Activated naive CD8-positive, alpha-beta T cell treated with anti-CD3 and anti-CD28 coated beads, Interleukin-2, amount 50 U/mL, for 16 hours (primary cell): ENCODE data around the gene C10orf90.
"Not testable (repeated sequence)": the region's sequence is repeated elsewhere in the genome, so short reads cannot be mapped to it uniquely, and the experiment has no call there.

Experiments used
- DNase-seq: peaks from one replicate; pipeline ENCODE4 v3.0.0-alpha.2; 2020; ENCODE audit warnings: low read depth, low spot score

Gene C10orf90

DNA sequence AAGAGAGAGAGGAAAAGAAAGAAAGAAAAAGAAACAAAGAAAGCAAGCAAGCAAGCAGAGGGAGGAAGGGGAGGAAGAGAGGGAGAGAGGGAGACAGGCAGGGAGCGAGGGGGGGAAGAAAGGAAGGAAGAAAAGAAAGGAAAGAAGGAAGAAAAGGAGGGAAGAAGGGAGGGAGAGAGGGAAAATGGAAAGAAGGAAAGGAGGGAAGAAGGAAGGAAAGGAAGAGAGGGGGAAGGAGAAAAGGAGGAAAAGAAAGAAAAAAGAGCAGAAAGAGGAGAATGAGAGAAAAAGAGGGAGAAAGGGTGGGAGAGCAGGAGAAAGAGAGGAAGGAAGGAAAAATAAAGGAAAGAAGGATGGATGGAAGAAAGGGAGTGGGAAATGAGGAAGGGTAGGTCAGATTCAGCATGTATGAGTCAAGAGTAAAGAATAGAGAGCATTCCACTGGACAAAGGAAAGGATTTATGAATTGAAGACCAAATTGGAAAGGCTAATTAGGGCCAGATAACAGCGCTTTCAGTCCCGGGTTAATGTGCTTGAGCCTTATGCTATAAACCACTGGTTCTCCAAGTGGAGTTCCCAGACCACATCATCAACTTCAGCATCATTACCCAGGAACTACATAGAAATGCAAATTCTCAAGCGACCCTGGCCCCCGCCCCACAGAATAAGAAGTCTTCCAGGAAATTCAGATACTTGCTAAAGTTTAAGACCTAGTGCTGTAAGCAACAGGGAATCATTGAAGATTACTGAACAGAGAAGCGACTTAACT lies 85.1 kb downstream of the C10orf90 start:
- no peak for DNase-seq

DNA sequence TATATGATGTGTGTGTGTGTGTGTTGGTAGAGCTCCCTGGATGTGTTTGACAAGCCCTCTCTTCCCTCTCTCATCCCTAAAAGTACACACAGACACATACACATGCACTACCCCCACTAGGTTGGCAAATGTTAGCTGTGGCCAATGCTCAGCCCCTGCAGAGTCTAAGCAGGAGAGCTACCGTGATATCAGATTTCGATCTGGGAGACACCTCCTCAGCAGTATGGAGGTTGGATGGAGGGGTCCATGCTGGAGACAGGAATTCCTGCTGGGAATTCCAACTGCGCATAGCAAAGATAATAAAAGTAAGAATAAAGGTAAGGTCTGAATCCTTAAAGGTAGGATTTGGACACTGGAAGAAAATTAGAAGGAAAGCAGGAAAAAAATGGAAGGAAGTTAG lies 85.7 kb downstream of the C10orf90 start:
- no peak for DNase-seq

DNA sequence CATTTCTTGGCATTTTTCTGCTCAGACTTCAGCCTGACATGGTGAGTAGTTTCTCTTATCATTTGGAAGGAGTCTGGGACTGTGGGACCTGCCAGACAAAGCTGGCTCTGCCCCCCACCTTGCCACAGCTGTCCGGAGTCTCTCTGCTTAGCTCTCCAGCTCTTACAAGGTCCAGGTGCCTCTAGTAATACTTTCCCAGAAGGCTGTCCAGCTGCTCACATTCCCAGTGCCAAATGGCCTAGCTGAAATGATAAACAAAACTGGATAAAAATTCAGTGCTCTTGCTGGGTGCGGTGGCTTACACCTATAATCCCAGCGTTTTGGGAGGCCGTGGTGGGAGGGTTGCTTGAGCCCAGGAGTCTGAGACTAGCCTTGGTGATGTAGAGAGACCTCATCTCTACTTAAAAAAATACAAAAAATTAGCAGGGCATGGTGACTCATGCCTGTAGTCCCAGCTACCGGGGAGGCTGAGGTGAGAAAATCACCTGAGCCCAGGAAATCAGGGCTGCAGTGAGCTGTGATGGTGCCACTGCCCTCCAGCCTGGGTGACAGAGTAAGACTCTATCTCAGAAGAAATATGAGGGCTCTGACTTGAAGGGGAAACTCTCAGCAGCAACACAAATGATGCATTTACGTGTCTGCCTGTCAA lies 86.8 kb downstream of the C10orf90 start:
- DNase-seq: no peak

DNA sequence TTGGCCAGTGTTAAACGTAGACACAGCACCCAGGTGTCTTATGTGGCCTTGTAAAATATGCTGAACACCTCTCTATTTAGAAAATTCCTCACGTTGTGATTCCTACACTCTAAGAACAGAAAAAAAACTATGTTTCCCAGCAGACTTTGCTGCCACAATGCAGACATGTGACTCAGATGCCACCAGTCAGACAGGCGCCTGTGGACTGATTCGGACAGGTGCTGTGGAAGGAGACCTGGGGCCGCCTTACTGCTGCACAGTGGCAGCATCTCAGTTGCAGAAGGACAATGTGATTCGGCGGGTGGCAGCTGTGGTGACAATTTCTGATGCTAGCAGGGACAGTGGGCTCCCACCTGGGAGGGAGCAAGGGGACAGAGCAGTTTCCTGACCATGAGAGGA lies 88.8 kb downstream of the C10orf90 start:
- DNase-seq: no peak

DNA sequence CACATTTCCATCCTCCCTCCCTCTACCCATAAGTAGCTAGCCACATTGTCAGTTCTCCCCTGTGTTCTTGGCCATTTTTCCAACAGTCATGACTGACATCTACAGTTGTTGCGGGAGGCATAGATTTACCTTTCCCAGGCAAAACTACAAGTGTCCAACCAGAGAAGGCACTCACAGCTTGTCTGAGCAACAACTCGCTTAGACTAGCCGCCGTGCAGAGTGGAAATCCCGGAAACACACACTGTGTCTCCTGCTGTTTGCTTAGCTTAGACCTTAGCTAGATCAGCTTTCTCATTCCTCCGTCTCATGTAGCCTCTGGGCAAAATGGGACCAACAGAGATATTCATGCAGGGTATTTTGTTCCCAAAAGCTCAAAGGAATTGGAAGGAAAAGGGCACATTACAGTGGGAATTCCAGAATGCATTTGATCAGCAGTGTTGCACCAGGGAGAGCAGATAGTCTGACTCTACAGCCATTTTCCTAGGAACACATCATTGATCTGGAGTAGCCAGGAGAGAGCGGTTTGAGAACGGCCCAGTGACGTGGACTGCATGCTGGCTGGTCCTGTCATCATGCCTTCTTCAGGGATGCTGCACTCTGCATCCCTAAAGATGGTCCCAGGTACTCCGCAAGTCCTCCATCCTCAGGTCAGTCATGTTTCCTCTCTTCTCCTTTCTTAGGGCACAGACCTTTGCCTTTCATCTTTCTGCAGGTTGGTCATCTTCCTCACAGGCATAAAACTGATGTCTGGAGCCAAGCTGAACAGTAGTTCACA lies 89.4 kb downstream of the C10orf90 start:
- no peak for DNase-seq

DNA sequence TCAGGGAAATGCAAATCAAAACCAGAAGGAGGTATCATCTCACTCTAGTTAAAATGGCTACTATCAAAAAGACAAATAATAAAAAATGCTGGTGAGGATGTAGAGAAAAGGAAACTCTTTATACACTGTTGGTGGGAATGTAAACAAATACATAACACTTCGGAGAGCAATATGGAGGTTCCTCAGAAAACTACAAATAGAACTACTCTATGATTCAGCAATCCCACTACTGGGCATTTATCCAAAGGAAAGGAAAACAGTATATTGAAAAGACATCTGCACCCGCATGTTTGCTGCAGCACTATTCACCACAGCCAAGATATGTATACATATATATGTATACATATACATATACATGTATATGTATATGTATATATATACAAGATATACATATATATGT lies 94.2 kb downstream of the C10orf90 start:
- DNase-seq: no peak

DNA sequence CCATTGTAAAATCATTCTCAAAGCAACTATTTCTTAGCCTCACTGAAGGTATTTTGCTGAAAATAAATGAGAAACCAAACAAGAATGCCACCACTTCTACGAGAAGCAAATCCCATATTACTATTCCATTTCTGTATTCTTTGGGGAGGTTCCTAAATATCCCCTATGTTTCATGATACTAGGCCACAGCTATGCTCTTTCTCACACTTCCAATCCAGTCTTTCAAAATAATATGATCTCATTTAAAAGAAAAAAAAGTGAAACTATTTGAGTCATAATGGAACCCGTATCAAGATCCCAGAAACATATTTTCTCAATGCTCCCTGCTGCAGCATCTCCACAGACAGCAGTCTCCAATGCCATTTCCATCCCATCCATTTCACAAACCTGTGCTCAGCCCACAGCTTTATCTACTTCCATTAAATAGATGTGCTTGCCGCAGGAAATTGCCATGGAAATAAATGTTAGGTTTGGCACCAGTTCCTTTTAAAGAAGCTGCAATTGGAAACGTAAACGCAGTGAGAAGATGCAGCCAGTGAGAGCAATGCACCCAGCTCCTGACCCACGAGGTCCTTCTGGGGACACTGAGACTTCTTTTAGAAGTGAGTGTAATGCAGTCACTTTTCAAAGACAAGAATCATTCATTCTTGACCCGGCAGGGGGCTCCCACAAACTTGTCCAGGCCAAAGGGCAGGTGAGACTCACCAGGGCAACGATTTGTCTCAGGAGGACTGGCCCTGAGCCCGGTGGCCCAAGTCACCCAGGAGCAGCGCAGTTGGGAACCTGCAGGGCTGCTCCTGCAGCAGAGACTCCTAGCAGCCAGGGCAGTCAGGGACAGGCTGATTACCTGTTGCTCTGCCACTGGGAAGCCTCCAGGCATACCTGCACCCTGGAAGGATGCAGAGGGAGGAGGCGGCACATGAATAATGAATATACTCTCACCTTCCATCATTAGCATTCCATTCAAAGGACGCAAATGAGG lies 99.6 kb downstream of the C10orf90 start:
- DNase-seq: no peak

DNA sequence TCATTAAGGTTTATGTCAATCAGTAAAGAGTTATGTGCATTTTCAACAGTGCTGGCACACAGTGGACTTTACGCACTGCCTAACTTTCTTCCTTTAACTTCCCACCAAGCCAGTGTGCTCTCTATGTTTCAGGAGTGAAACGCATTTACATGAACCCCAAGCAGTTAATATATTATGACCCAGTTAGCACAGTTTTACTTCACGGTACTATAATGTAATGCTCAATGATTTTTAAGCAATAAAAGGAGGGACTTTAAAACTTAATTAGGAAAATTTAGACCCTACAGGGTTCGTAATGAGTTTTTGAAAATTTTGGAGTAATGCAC lies 100.3 kb downstream of the C10orf90 start:
- DNase-seq: no peak

DNA sequence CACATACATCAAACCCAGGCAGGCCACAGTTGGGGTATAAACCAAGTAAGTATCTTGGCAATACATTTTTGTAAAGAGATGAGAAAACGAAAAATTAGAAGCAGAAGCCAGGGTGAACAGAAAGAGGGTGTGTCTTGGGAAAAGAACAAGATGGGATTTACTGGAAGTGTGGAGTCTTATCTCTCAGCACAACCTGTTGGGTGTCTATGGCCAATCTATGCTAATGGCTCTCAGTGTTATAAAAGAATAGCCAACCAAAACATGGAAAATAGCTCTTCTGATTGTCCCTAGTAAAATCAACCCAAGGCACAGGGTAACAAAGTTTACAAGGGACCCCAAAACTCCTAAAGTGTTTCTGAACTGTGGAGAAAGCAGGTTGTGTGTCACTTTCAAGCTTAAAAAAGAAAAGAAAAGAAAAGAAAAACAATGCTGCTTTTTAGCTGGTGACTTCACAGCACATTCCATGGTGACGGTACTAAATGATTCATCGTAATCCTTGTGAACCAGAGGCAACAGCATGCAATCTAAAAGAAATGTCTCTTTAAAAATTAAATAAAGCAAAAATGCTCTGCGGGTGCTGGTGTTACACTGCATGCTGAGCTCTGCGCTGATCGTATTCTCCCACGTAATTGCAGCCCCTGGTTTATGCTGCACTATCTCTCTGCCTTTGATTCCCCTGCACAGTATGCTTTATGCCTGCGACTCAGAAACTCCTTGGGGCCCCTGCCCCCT lies 100.8 kb downstream of the C10orf90 start:
- no peak for DNase-seq

DNA sequence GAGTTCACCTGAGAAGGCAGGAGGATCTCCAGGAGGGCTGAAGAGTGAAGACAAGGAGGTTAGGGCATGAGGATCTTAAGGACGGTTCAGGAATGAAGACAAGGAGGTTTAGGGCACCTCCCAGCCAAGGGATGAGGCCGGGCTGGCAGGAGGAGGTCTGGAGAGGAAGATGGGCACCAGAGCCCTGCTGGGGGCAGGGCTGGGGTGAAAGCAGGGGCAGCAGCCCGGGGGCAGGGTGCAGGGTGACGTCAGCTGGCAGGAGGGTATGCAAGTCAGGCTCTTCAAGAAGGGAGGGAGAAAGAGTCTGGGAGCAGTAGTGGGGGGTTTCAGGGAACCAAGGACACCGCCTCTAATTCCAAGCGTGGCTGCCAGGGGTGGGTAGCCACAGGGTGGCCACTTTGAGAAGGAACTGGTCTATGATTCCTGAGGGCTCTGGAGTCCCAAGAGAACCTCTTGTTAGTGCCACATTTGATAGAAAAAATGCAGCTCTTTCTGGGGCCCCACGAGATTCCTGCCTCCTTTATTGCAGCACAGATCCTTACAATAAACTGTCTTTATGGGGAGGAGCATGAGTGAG lies 101.6 kb downstream of the C10orf90 start:
- DNase-seq: no peak

DNA sequence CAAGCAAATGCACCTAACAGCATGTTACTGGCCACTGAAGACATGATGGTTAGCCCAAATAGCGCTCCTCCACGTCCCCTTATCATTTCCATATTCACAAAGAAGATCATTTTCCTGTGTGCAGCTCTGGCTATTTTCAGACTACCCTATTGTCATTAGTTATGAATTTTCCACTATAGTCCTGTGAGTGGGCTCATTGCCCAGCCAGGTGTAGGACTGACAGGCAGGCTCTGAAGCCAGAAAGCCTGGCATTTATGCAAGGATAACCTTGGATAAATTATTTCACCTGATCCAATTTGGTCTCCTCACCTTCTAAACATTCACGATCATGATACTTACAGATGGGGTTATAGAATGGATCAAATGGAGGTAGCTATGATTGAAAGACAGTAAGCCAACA lies 104.6 kb downstream of the C10orf90 start:
- DNase-seq: no peak

DNA sequence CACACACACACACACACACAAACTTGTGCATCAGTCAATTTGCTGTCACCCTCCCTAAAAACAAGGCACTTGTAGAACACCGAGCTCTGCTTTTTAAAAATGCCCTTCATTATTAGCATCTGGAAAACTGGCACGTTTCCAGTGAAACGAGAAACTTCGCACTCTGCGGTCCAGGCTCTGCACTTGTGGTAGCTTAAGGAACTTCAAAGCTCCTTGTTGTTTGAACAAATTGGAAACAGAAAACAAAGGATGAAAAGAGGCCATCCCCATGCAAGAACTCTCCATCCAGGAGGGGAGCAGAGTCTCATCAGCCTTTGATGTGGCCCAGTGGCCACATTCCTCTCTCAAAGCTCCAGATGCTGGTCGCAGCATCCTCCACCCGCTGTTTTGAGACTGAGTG lies 105.1 kb downstream of the C10orf90 start:
- no peak for DNase-seq

DNA sequence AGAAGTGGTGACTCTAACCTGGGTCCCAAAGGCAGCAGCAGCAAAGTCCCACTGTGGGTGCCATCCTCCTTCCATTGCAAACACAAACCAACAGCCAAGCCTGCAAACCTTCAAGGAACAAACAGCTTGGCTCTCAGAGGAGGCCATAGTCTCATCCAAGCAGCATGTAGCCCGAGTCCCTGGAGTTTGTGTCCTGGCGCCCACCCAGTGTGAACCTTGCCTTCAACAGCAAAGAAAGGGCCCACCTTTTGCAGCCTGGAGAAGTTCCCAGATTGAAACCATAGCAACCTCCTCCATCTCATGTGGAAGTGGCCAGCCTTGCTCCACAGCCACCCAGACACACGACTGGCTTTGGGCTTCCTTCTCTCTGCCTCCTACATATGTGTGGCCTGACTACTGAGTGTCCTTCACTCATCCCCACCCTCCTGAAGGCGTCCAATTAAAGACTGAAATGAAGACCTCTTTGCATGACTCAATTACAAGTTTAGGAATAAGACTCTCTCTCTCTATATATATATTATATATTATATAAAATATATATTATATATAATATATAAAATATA lies 106.1 kb downstream of the C10orf90 start:
- no peak for DNase-seq

DNA sequence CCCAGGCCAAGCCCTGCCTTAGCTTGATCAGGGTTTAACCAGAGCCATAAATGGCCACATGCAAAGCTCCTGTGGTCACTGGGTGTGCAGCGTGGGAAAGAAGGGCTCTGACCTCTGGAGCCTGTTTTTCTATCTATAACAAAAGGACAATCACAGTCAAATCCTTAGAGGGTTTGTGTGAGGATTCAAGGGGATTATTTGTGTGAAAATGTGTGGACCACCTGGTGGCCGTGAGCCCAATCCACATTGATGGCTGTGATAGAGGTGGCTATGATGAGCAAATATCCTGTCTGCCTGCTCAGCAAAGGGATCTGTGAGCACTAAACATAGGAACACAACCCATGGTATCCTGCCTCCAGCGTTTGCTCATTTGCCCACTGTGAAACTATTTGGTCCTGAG lies 107.1 kb downstream of the C10orf90 start:
- no peak for DNase-seq

DNA sequence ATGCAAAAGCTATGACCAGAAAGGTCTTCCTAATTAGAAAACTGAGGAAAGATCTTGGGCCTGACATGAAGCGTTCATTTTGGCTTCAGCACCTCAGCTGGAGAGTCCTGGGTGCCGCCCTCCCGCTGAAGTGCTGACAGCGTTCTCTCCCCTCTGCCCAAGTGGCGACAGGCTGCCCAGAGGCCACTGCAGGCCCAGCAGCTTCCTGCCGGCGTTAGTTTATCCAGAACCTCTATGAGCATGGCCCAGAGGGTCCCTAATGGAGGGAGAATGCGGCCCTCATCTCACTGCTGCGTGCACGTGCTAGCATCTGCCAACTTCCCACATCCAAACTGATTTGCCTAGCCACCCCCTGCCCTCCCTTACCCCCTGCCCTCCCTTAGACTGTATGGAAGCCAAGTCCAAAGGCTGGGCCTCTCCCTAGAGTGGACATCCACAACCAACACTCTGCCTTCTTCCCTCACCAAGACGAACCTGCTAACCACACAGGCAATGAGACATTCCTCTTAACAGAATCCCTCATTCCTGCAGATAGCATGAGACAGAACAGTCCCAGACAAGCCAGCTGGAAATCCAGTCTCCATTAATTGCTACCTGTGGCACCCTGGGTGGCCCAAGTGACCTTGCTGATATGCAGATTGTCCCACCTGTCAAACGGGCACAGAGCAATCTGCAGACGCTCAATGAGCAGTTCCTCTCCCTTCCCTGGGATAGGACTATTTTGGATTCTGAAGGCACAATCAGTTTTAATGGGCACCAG lies 108.4 kb downstream of the C10orf90 start:
- no peak for DNase-seq

DNA sequence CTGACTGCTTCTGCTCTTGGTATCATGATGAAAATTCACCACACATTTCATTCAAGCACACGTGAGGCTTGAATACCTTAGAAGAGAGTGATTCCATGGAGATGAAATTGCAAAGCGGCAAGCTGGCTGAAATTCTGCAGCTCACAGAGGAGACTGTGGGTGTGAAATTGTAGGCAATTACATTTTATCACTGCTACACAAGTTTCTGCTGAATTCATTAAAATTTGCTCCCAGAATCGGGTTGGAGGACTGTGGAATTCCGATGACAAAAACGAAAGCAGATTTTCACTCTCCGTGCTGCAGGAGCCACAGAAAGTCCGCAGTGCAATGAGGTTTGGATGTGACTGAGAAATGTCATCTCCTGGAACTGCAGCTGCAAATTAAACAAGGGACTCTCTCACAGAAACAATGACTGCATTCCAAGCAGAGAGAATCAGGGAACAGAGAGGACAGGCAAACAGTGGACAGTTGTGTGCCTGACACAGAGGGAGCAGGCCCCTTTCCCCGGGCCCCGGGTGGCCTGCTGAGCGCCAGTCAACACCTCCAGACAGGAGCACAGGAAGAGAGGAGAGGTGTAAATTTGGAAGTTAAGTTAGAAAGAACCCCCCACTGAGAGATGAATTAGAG lies 109.1 kb downstream of the C10orf90 start:
- no peak for DNase-seq

DNA sequence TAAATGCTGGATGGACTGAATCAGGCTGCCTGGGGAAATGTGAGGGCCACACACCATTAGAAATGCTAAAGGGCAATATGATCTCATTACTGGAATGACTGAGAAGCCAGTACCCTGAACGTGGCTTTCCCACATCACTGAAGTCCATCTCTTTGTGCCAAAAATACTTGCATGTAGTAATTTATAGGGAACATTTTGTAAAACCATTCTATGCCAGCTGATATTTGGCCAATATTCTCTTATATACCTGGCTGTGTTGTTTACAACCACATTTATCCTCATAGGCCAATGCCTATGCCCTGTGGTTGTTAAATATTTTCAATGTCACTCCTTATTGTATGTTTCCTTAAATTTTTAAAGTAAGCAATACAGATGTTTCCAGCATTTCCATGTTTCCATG lies 111.6 kb downstream of the C10orf90 start:
- no peak for DNase-seq

DNA sequence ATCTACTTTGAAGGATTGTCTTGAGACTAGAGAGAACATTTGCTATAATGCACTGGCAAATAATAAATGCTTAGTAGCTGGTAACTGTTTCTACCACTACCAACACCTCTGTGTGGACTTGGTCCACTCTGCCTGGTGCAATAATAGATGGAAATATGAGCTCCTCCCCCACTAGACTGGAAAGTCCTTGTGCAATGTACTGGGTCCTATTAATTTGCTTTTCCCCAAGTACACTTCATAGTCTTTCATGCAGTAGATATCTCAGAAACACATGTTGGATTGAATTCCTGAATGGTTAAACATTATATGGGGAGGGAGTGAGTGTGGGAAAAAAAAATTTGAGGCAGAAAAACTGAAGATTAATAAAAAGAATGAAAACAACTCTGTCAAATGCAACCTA lies 119.3 kb downstream of the C10orf90 start:
- no peak for DNase-seq

DNA sequence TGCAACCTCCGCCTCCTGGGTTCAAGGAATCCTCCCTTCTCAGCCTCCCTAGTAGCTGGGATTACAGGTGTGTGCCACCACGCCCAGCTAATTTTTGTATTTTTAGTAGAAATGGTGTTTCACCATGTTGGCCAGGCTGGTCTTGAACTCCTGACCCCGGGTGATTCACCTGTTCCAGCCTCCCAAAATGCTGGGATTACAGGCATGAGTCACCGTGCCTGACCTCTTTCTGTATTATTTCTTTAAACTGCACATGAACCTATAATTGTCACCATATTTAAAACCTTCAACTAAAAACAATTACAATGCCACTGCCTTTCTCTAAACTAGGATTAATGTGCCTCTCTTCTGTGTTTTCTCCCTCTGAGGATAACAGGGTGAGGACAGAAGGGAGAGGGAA lies 119.9 kb downstream of the C10orf90 start:
- DNase-seq: not testable (repeated sequence)
